GM18502 (cell line): Measurements from ENCODE around the gene TTYH1.

Experiments used
- ATAC-seq: cut with Tn5 transposase; IDR thresholded peaks from one replicate; pipeline ENCODE4 v1.9.1; 2021; ENCODE audit warnings: mild to moderate bottlenecking; ENCODE audit not compliant: unreplicated experiment, poor library complexity

Gene TTYH1

GRCh38 chr19:54391589-54392061 is 23.6 kb upstream of the TTYH1 start:
- ATAC-seq: no peak

GRCh38 chr19:54392105-54392504 is 23.2 kb upstream of the TTYH1 start:
- ATAC-seq: no peak

GRCh38 chr19:54393381-54393780 is 21.9 kb upstream of the TTYH1 start:
- no peak for ATAC-seq

GRCh38 chr19:54395685-54396084 is 19.6 kb upstream of the TTYH1 start:
- no peak for ATAC-seq

- ATAC-seq: no peak
Measured at GRCh38 chr19:54399189-54399588, 16.1 kb upstream of the TTYH1 start.

GRCh38 chr19:54400913-54401312 is 14.4 kb upstream of the TTYH1 start:
- no peak for ATAC-seq

- ATAC-seq: no peak
Measured at GRCh38 chr19:54403054-54403453, 12.2 kb upstream of the TTYH1 start.

GRCh38 chr19:54405628-54406027 is 9.6 kb upstream of the TTYH1 start:
- no peak for ATAC-seq

- ATAC-seq: no peak
Measured at GRCh38 chr19:54407780-54408179, 7.5 kb upstream of the TTYH1 start.

GRCh38 chr19:54408456-54409026 is 6.7 kb upstream of the TTYH1 start:
- no peak for ATAC-seq

- no peak for ATAC-seq
Measured at GRCh38 chr19:54411033-54411432, 4.2 kb upstream of the TTYH1 start.

GRCh38 chr19:54412877-54413276 is 2.4 kb upstream of the TTYH1 start:
- ATAC-seq: no peak

GRCh38 chr19:54414156-54414555 is 1.1 kb upstream of the TTYH1 start:
- no peak for ATAC-seq

- no peak for ATAC-seq
Measured at GRCh38 chr19:54415901-54416673, 823 bp downstream of the TTYH1 start.

GRCh38 chr19:54416695-54417491 is 1.6 kb downstream of the TTYH1 start:
- ATAC-seq: no peak

GRCh38 chr19:54418030-54418929 is 3.0 kb downstream of the TTYH1 start:
- ATAC-seq: no peak

GRCh38 chr19:54418930-54419800 is 3.9 kb downstream of the TTYH1 start:
- no peak for ATAC-seq

- ATAC-seq: no peak
Measured at GRCh38 chr19:54420068-54420382, 4.8 kb downstream of the TTYH1 start.

- ATAC-seq: no peak
Measured at GRCh38 chr19:54420383-54421168, 5.3 kb downstream of the TTYH1 start.
